ENCODE measurements around the gene RSPH6A. TPM values are rescaled to one million over a fixed set of nuclear protein-coding genes. Genes with fewer than 3 reads are reported as not detected.

The RSPH6A gene
- total and polyA plus RNA-seq, 10 of the 15 experiments (the other 5 are each of a cell fraction or from before 2014, with no cell fraction given): 0.03 to 0.41 (median 0.22) TPM; not detected in 4

GRCh38 chr19:45862271-45862563 lies 47.1 kb upstream of the RSPH6A start:
- Histone ChIP-seq H3K4me1 (ENCODE audit: control insufficient read depth, insufficient read depth, low read length) (peaks cover 5% of the 10 kb centered on the region), H3K4me2 (ENCODE audit: control insufficient read depth, insufficient read depth) (peak overlapping the region; percentile 92), H3K27ac (ENCODE audit: control insufficient read depth, insufficient read depth) (peak overlapping the region; percentile 93), H3K9me3 (replicated peaks; ENCODE audit: control insufficient read depth, insufficient read depth, low read length) (no peaks in the 10 kb centered on the region), H3K79me2 (ENCODE audit: control insufficient read depth, insufficient read depth, low read length) (peaks cover 29% of the 10 kb centered on the region), H4K20me1 (ENCODE audit: control insufficient read depth, insufficient read depth) (no peaks in the 10 kb centered on the region), H3K4me3 (peak overlapping the region; percentile 97), H3K27me3 (replicated peaks in 1 of 2; ENCODE audit: control insufficient read depth in 2 of 2, insufficient read depth in 2 of 2, low read length in 1 of 2) (peaks cover 0 to 6% of the 10 kb centered on the region in 2 experiments; a peak in 2 of 4 replicates), H3K9ac (ENCODE audit: control insufficient read depth, insufficient read depth, low read length) (peak overlapping the region; percentile 87), H3K36me3 (ENCODE audit: control insufficient read depth in 2 of 2, insufficient read depth in 2 of 2, low read length in 1 of 2) (peaks cover 0 to 4% of the 10 kb centered on the region in 2 experiments; a peak in 1 of 4 replicates), H2AFZ (ENCODE audit: control insufficient read depth, low read depth, low read length) (peak overlapping the region; percentile 69)
- FAIRE-seq (no peak), ATAC-seq (no peak), DNase-seq (ENCODE audit: low read depth, low spot score) (no peak)
- BruUV-seq (replicated peaks): no TSS peak
- ChIA-PET SMC1A (ENCODE audit: uncharacterized antibody, unreplicated experiment) (interaction anchor here (1.2 to 10.0 kb wide), 2 partner anchors 19 to 92 kb away, joined by 4 to 98 read pairs; no protein-coding TSS in a partner anchor), RAD21 (ENCODE audit: unreplicated experiment) (interaction anchor here (1.3 to 5.2 kb wide), 5 partner anchors 20 to 134 kb away, joined by 5 to 159 read pairs (median 14); partner anchors contain the start of genes CCDC61, IRF2BP1 and SIX5), POLR2A (interaction anchor here (0.5 to 8.2 kb wide), 4 partner anchors 20 to 939 kb away, joined by 4 to 178 read pairs (median 10); partner anchors contain the start of genes CCDC61, IRF2BP1 and SIX5), CTCF (interaction anchor here (3.4 to 9.2 kb wide), 2 partner anchors 22 to 41 kb away, joined by 28 to 194 read pairs; partner anchors contain the start of genes IRF2BP1 and MYPOP)
- intact Hi-C loops (cut with micrococcal nuclease; ENCODE audit: unreplicated experiment) (no loop called here), in situ Hi-C loops (cut with MboI) (no loop called here)
- TF ChIP-seq NR2C1 (IDR thresholded peaks at IDR 0.05): no peak
- TF ChIP-seq EP300 (IDR thresholded peaks at IDR 0.05; ENCODE audit: borderline replicate concordance in 1 of 2, control insufficient read depth in 1 of 2, low read depth in 2 of 2, low read length in 2 of 2): no peak
- TF ChIP-seq SUPT20H (IDR thresholded peaks at IDR 0.05; ENCODE audit: borderline replicate concordance, control insufficient read depth, low read depth, low read length): no peak
- TF ChIP-seq ZBTB11 (CRISPR knock-in tag; IDR thresholded peaks at IDR 0.05): no peak
- TF ChIP-seq, protein P1, sequence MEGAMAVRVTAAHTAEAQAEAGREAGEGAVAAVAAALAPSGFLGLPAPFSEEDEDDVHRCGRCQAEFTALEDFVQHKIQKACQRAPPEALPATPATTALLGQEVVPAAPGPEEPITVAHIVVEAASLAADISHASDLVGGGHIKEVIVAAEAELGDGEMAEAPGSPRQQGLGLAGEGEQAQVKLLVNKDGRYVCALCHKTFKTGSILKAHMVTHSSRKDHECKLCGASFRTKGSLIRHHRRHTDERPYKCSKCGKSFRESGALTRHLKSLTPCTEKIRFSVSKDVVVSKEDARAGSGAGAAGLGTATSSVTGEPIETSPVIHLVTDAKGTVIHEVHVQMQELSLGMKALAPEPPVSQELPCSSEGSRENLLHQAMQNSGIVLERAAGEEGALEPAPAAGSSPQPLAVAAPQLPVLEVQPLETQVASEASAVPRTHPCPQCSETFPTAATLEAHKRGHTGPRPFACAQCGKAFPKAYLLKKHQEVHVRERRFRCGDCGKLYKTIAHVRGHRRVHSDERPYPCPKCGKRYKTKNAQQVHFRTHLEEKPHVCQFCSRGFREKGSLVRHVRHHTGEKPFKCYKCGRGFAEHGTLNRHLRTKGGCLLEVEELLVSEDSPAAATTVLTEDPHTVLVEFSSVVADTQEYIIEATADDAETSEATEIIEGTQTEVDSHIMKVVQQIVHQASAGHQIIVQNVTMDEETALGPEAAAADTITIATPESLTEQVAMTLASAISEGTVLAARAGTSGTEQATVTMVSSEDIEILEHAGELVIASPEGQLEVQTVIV (IDR thresholded peaks at IDR 0.05; ENCODE audit: borderline replicate concordance, partially characterized antibody): no peak
- no peak for TF ChIP-seq NBN (IDR thresholded peaks at IDR 0.05)
- TF ChIP-seq, protein P2, sequence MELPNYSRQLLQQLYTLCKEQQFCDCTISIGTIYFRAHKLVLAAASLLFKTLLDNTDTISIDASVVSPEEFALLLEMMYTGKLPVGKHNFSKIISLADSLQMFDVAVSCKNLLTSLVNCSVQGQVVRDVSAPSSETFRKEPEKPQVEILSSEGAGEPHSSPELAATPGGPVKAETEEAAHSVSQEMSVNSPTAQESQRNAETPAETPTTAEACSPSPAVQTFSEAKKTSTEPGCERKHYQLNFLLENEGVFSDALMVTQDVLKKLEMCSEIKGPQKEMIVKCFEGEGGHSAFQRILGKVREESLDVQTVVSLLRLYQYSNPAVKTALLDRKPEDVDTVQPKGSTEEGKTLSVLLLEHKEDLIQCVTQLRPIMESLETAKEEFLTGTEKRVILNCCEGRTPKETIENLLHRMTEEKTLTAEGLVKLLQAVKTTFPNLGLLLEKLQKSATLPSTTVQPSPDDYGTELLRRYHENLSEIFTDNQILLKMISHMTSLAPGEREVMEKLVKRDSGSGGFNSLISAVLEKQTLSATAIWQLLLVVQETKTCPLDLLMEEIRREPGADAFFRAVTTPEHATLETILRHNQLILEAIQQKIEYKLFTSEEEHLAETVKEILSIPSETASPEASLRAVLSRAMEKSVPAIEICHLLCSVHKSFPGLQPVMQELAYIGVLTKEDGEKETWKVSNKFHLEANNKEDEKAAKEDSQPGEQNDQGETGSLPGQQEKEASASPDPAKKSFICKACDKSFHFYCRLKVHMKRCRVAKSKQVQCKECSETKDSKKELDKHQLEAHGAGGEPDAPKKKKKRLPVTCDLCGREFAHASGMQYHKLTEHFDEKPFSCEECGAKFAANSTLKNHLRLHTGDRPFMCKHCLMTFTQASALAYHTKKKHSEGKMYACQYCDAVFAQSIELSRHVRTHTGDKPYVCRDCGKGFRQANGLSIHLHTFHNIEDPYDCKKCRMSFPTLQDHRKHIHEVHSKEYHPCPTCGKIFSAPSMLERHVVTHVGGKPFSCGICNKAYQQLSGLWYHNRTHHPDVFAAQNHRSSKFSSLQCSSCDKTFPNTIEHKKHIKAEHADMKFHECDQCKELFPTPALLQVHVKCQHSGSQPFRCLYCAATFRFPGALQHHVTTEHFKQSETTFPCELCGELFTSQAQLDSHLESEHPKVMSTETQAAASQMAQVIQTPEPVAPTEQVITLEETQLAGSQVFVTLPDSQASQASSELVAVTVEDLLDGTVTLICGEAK (IDR thresholded peaks at IDR 0.05; ENCODE audit: borderline replicate concordance): peak; percentile 12; the same call in 1 of the 2 replicates
- WGBS (ENCODE audit: insufficient coverage, insufficient replicate concordance, low lambda C conversion rate, missing lambda C conversion rate): under 1% methylated on average over 11 of the region's 11 CpGs
